H4 (cell line): Measurements from ENCODE around the gene GRAMD2A. TPM values are rescaled to one million over a fixed set of nuclear protein-coding genes. Genes with fewer than 3 reads are reported as not detected.

Experiments
- DNase-seq: peaks from one replicate; pipeline ENCODE4 v3.0.0-alpha.2; 2015; ENCODE audit warnings: low spot score
- total RNA-seq: library from RNA; depleted of rRNA; stranded (reverse); fragments of >200 nt; shearing (Covaris generic); gene quantifications from 2 replicates; pipeline ENCODE4 v1.2.3, GENCODE V29; 2014

Gene GRAMD2A
- total RNA-seq, 1 experiment from 2014 or later = 0.33 TPM

- DNase-seq = no peak
These were observed 29.3 kb downstream of the GRAMD2A start for GRCh38 chr15:72168131-72168807.

DNA sequence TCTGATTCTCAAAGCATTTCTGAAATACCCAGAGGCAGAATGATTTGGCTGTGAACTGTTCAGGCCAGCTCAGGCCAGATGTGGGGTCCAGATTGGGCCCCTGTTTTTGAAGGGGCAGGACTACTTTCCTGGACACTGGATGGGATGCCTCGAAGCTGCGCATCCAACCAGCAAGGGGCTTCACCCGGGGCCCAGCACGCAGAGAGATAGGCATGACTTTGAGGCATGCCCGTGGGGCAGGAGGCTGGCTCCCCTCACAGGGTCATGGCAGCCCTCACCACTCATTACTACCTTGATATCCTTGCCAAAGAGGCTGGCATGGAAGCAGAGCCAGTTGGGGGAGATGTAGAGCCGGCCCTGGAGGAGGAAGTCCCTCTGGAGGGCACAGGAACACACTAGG, 30.1 kb downstream of the GRAMD2A start:
- no peak for DNase-seq

DNA sequence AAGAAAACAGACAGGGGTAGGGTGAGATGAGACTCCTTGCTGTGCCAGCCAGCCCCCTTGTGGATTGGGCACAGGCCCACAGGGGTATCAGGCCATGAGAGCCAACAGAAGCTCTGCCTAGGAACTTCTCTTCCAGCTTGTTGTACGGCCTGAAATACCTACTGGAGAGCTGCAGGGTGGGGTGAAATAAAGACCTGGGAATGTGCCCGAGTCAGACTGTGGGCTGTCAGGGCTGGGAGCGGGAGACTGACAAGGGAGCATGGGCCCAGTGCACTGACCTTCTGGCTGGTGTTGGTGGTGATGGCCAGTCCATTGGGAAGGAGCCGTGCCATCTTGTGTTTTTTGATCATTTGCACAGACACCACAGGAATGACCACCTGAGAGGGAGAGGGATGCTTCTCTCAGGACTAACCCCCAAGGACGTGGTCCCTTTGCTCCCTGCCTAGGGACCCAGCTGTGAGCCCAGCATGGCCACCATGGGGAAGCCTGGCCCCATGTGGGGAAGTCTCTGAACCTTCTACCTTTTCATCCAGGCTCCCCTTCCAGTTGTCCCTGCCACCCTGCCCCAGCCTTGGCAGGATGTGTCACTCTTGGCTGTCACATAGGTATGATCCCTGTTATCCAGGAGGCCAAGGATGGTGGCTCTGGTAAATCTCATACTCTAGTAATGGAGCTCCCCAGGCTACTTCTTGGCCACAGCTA, 30.7 kb downstream of the GRAMD2A start:
- no peak for DNase-seq

DNA sequence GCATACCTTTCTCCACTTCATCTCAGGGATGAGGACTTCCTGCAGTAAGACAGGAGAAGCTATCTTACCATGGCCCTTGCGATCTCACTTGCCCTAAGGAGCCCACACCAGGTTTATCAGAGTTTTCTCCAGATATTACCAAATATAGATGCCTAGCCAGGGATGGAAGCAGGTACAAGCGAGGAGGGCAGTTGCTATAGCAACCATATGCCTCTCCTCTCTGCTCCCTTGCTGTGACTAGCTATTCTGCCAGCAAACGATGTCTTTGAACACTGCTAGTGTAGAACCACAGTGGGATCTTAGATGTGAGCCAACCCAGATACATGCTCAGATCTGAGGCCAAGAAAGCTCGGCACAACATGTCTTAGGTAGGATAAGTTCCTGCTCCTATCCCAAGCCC, 33.9 kb downstream of the GRAMD2A start:
- DNase-seq = no peak

DNA sequence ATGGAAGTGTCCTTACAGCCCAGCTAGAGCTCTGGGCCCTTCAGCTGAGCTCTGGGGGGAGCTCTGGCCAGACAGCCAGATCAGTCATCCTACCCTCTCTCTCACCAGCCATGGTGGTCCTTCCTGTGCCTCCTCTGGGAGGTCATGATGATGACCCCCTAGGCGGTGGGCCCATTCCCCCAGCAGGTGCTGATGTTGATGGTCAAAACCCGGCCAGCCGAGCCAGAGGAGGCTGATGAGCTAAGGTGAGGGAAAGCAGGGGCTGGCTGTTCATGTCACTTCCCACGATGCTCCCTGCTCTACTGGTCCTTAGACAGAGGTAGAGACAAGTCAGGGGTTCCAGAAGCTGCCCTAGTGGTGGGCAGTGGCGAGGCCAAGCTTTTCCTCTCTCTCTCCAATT, 35.0 kb downstream of the GRAMD2A start:
- no peak for DNase-seq

GRCh38 chr15:72161361-72162132, 36.0 kb downstream of the GRAMD2A start:
- no peak for DNase-seq

DNA sequence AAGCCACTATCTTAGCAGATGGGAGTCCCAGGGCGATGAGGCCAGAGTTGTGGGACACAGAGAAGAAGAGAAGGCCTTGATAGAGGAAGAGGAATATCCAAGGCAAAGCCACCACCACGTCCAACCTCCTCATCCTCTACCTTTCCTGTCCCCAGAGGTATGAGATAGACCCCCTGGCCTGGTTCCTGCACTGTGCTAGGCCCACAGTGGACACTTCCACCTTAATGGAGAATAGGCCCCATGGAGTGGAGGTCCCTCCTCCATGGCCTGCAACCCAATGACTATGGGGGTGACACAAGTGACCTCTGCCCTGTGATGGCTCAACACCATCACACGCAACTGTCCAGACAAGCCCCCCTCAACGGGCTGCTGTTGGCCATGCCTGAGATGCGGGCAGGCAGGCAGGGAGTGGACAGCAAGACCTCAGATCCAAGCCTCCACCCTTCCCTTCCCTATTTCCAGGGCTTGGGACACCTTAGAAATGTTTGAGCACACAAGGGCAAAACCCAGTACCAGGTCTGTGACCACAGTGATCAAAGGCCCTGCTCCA, 36.8 kb downstream of the GRAMD2A start:
- DNase-seq = no peak

GRCh38 chr15:72156928-72157327, 40.7 kb downstream of the GRAMD2A start:
- no peak for DNase-seq

DNA sequence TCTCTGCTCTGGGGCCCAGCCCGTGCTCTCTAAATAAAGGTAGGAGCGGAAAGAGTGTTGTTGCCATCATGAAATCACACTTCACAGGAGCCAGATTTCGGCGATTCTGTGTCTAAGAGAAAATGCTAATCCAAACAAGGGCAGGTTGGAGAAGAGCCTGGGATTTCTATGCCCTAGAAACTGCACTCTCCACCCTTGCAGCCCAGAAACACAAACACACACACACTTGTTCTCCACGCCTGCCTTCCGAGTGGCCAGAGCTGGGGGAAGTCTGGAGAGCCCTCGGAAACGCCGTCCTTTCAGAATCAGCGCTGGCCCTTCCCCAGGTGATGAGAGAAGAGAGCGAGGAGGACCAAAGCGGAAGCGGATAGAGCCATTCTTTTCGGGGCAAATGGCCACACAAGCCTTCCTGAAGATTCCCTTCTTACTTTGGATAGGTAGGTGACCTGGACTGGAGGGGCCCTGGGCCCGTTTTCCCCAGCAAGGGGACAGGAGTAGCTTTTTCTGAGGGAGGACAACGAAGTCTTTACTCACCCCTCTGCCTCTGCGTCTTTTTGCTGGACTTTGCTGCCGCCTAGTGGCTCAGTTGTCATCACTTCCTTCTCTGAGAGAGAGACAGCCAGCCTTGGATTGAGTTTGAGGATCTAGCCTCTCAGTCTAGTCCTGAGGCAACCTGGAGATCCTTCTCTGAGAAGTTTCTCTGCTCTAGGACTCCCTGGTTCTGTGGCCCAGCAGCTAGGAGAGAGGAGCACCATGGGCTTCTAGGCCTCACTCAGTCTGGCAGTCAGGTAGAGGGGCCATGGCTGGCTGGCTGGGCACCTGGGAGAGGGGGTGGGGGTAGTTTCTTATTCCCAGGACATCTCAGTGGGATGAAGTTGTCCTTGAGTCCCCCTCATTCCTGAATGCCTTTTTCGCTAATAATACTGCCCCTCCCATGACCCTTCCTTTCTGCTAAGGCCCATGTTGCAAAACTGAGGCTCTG, 41.7 kb downstream of the GRAMD2A start:
- peak; percentile 83 for DNase-seq

DNA sequence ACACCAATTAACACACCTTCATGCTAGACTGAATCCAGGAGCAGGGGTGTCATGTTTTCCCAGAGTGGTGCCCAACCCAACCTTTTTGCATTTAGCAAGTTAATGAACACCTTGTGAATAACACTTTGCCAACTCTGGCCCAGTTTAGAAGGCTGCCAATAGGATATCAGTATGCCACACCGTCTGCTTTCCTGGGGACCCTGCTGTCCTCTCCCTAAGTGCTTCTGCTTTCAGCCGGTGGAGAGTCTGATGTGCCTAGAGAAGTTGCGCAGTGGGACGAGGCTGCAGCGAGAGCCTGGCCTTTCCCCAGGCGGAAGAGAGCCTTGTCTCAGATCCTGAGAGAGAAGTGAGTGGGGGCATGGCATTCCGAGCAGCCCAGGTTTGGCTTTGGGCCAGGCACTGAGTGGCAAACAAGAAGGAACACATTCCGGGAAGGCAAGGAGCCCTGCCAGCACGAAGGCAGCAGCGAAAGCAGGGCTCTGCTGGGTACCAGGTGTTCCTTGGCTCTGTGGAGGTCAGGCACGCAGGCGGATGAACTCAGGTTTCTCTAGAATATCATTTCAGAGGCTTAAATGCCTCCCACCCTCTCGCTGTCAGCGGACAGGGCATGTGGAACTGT, 42.5 kb downstream of the GRAMD2A start:
- peak; percentile 86 for DNase-seq

GRCh38 chr15:72154316-72154715, 43.3 kb downstream of the GRAMD2A start:
- DNase-seq = no peak

- DNase-seq = peak; percentile 64
These were observed 44.2 kb downstream of the GRAMD2A start for GRCh38 chr15:72153269-72154000.

DNA sequence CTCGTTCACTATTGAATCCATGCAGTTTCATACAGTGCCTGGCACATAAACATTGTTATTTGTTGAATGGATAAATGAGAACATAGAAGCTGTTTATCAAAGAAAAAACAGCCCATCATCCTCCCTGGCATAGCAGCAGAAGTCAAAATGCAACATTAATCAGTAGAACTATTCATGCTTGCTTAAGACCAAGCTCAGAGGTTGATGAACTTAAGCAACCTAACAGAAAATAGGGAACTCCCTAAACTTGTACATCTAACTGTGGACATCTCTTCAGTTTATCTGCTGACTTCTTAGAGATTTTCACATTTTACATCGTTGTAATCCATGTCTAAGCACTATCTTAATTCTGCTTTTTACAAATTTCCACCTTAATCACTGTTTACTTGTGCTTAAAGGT, 50.2 kb downstream of the GRAMD2A start:
- no peak for DNase-seq

DNA sequence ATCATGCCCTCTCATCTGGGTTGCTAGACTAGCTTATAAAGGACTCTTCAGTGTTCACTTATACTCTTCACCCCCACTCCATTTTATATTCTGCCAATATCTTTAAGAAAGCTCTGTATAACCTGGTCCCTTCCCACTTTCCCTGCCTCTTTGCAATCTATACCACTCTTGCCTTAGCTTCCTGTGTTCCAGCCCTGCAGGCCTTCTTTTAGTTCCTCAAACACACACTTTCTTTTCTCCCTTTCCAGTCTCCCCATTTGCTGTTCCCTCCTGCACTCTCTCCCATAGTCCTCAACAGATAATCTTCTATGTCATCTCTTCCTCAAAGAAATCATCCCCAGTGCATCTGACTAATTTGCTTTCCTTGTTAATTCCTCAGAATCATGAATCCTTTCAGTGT, 50.7 kb downstream of the GRAMD2A start:
- DNase-seq = no peak

- DNase-seq = no peak
These were observed 51.4 kb downstream of the GRAMD2A start for GRCh38 chr15:72146221-72146620.

- DNase-seq = no peak
These were observed 56.2 kb downstream of the GRAMD2A start for GRCh38 chr15:72141171-72142084.

- no peak for DNase-seq
These were observed 57.5 kb downstream of the GRAMD2A start for GRCh38 chr15:72140088-72140487.

GRCh38 chr15:72139667-72140066, 57.9 kb downstream of the GRAMD2A start:
- DNase-seq = no peak
